Hepatocyte (in vitro differentiated cells): ENCODE measurements around the gene METTL25B. TPM values are rescaled to one million over a fixed set of nuclear protein-coding genes. Genes with fewer than 3 reads are reported as not detected.

Source experiments
- DNase-seq: peaks from one replicate; pipeline ENCODE4 v3.0.0-alpha.2; 2016; ENCODE audit warnings: low spot score
- H2AFZ ChIP-seq: fragments of 200-600 bp; sonication (generic); 2 replicates; pipeline ENCODE4 v1.6.0; 2016; ENCODE audit warnings: antibody characterized with exemption, mild to moderate bottlenecking
- H3K27ac ChIP-seq: fragments of 200-600 bp; sonication (generic); 2 replicates; pipeline ENCODE4 v1.5.1; 2016; ENCODE audit warnings: mild to moderate bottlenecking
- H3K27me3 ChIP-seq: fragments of 200-600 bp; sonication (generic); 2 replicates; pipeline ENCODE4 v1.6.1; 2016
- H3K36me3 ChIP-seq: fragments of 200-600 bp; sonication (generic); replicated peaks from 2 replicates; pipeline ENCODE4 v1.5.1; 2016; ENCODE audit warnings: low read depth; ENCODE audit not compliant: insufficient read depth
- H3K4me1 ChIP-seq: fragments of 200-600 bp; sonication (generic); 2 replicates; pipeline ENCODE4 v1.5.1; 2016; ENCODE audit warnings: mild to moderate bottlenecking, moderate library complexity; ENCODE audit not compliant: insufficient read depth
- H3K4me2 ChIP-seq: fragments of 200-600 bp; sonication (generic); 2 replicates; pipeline ENCODE4 v1.6.0; 2016
- H3K4me3 ChIP-seq: fragments of 200-600 bp; sonication (generic); 2 replicates; pipeline ENCODE4 v1.5.1; 2016; ENCODE audit warnings: mild to moderate bottlenecking
- H3K79me2 ChIP-seq: fragments of 200-600 bp; sonication (generic); 2 replicates; pipeline ENCODE4 v1.6.0; 2017; ENCODE audit warnings: mild to moderate bottlenecking
- H3K9me2 ChIP-seq: fragments of 200-600 bp; sonication (generic); replicated peaks from 2 replicates; pipeline ENCODE4 v1.6.0; 2017; ENCODE audit warnings: mild to moderate bottlenecking; ENCODE audit not compliant: insufficient read depth
- H3K9me3 ChIP-seq: fragments of 200-600 bp; sonication (generic); 2 replicates; pipeline ENCODE4 v1.5.1; 2016; ENCODE audit warnings: low read depth, mild to moderate bottlenecking
- H4K20me1 ChIP-seq: fragments of 200-600 bp; sonication (generic); 2 replicates; pipeline ENCODE4 v1.6.0; 2016; ENCODE audit warnings: mild to moderate bottlenecking; ENCODE audit not compliant: insufficient read depth, poor library complexity, severe bottlenecking
- CTCF ChIP-seq: fragments of 200-600 bp; sonication (generic); IDR thresholded peaks from 2 replicates; pipeline ENCODE4 v1.5.1; 2016; ENCODE audit warnings: antibody characterized with exemption, mild to moderate bottlenecking; ENCODE audit not compliant: poor library complexity
- EZH2 ChIP-seq: fragments of 200-600 bp; sonication (generic); IDR thresholded peaks from 2 replicates; pipeline ENCODE4 v1.6.1; 2016; ENCODE audit warnings: antibody characterized with exemption, mild to moderate bottlenecking, borderline replicate concordance
- EZH2phosphoT487 ChIP-seq: fragments of 200-600 bp; sonication (generic); IDR thresholded peaks from one replicate; pipeline ENCODE4 v1.6.1; 2018; ENCODE audit warnings: antibody characterized with exemption, mild to moderate bottlenecking, low read depth, moderate library complexity; ENCODE audit not compliant: unreplicated experiment, severe bottlenecking
- WGBS: methylation state at CpG from one replicate; pipeline ENCODE4 v1.1.6; 2016; ENCODE audit warnings: low lambda C conversion rate; ENCODE audit errors: missing lambda C conversion rate; 5-methylcytosine and 5-hydroxymethylcytosine counted together
- polyA plus RNA-seq: library from polyadenylated mRNA; unstranded; fragments of >200 nt; fragmentation: Nextera tagmentation; extraction: Ambion mirVana; gene quantifications from 2 replicates; pipeline ENCODE4 v1.2.1, GENCODE V29; 2016
- total RNA-seq: library from RNA; depleted of rRNA; stranded (reverse); fragments of >200 nt; gene quantifications from 2 replicates; pipeline ENCODE4 v1.2.3, GENCODE V29; 2014

The METTL25B gene
- total and polyA plus RNA-seq, 2 experiments from 2014 or later: 20.6 to 24.7 TPM

- H4K20me1 ChIP-seq: no peaks in the 10 kb centered on the region
- no peaks in the 10 kb centered on the region for H3K27me3 ChIP-seq
- WGBS: 57% methylated on average over 4 of the region's 4 CpGs
- no peak overlapping the region for H3K4me3 ChIP-seq
- H3K4me1 ChIP-seq: peaks cover 85% of the 10 kb centered on the region
- peak overlapping the region; percentile 97 for H3K27ac ChIP-seq
- H3K79me2 ChIP-seq: peaks cover 11% of the 10 kb centered on the region
- H2AFZ ChIP-seq: no peak overlapping the region
- TF ChIP-seq EZH2 (no peak), EZH2phosphoT487 (no peak), CTCF (no peak)
- DNase-seq: no peak
- H3K9me2 ChIP-seq: no peaks in the 10 kb centered on the region
- no peaks in the 10 kb centered on the region for H3K36me3 ChIP-seq
- peak overlapping the region; percentile 92 for H3K4me2 ChIP-seq
- H3K9me3 ChIP-seq: no peaks in the 10 kb centered on the region
These were observed 19.2 kb upstream of the METTL25B start for GRCh38 chr1:156709031-156709430.

GRCh38 chr1:156709757-156710489, 18.3 kb upstream of the METTL25B start:
- no peak overlapping the region for H2AFZ ChIP-seq
- H3K4me3 ChIP-seq: no peak overlapping the region
- peaks cover 3% of the 10 kb centered on the region for H3K79me2 ChIP-seq
- peak overlapping the region; percentile 97 for H3K27ac ChIP-seq
- peaks cover 76% of the 10 kb centered on the region for H3K4me1 ChIP-seq
- no peaks in the 10 kb centered on the region for H3K27me3 ChIP-seq
- H3K36me3 ChIP-seq: no peaks in the 10 kb centered on the region
- no peaks in the 10 kb centered on the region for H3K9me3 ChIP-seq
- H3K4me2 ChIP-seq: peak overlapping the region; percentile 92
- peak; percentile 59 for DNase-seq
- no peaks in the 10 kb centered on the region for H3K9me2 ChIP-seq
- no peaks in the 10 kb centered on the region for H4K20me1 ChIP-seq
- 66% methylated on average over 11 of the region's 11 CpGs for WGBS
- TF ChIP-seq EZH2 (no peak), CTCF (no peak), EZH2phosphoT487 (no peak)

- Histone ChIP-seq H3K36me3 (no peaks in the 10 kb centered on the region), H3K9me3 (no peaks in the 10 kb centered on the region), H3K79me2 (no peaks in the 10 kb centered on the region), H3K4me1 (peaks cover 63% of the 10 kb centered on the region), H3K27ac (peak overlapping the region; percentile 88), H3K27me3 (no peaks in the 10 kb centered on the region), H3K4me3 (no peak overlapping the region), H3K9me2 (no peaks in the 10 kb centered on the region), H3K4me2 (peak overlapping the region; percentile 49), H2AFZ (no peak overlapping the region), H4K20me1 (no peaks in the 10 kb centered on the region)
- TF ChIP-seq EZH2: no peak
- no peak for TF ChIP-seq EZH2phosphoT487
- no peak for TF ChIP-seq CTCF
- DNase-seq: no peak
- WGBS: 39% methylated on average over 6 of the region's 9 CpGs
These were observed 17.1 kb upstream of the METTL25B start for GRCh38 chr1:156711011-156711817.
